ENCODE measurements around the gene TMPRSS13.

The TMPRSS13 gene

DNA sequence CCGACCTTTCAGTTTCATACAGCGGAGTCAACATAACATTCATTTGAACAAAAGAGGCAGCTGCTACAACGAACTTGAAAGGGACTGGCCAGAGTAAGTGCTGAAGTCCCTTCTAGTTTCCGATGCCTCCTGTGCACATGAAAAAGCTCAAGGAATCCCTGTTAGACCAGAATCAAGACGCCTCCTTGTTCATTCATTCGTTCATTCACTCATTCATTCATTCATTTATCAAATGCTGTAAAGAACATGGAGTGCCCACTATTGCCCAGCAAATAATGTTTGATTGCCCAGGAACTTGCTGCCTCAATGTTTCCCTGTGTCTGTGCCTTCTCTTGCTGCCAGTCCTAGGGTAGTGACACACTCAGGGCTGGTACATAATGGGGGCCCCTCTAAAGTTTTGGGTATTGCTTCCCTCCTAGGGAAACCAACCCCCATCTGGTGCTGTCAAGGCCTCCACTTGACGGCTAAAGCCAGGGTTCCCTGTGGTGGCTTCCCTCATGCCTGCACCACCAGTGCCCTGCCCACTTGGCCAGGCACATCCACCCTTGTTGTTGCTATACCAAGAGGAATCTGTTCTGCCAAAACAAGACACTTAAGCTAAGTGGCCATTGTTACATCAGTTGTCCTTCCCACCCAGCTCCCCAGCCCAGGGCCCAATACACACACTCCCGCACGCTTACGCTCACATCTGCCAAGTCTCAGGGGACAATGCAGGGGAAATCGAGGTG, 3.8 kb downstream of the TMPRSS13 start:
- peaks cover 4% of the 10 kb centered on the region for H3K27me3 ChIP-seq (ENCODE audit: control insufficient read depth, insufficient read depth, low read length)
- H3K9ac ChIP-seq (ENCODE audit: low read depth, low read length): no peak overlapping the region
- no peaks in the 10 kb centered on the region for H3K36me3 ChIP-seq (ENCODE audit: control insufficient read depth, insufficient read depth, low read length)
- H3K4me1 ChIP-seq (ENCODE audit: control insufficient read depth, insufficient read depth, low read length): no peaks in the 10 kb centered on the region
- H3K4me3 ChIP-seq (ENCODE audit: low read depth, low read length): no peak overlapping the region
- no peaks in the 10 kb centered on the region for H3K9me3 ChIP-seq (ENCODE audit: control insufficient read depth, insufficient read depth, low read length)

DNA sequence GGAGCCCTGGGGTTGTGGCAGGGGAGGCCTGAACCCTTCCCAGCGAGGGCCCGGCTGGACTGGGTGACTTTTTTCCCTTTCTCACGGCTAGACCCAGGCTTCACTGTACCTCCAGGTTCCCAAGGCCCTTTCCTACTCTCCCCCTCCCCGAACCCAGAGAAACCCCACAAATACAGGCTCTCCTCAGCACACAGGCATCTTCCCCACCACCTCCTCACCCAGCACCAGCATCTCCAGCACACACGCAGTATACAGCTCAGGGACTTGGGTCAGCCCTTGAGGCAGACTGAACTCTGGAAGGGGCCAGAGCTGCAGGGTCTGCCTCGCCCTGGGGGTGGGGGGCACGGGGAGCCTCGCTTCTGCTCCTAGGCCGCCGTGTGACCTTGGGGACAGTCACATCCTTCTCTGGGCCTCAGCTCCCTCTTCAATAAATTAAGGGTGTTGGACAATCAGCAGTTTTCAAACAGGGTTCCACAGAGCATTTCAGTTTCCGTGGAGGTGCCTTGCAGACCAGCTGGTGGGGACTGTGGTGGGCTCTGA, 4.5 kb downstream of the TMPRSS13 start:
- H3K27me3 ChIP-seq (ENCODE audit: control insufficient read depth, insufficient read depth, low read length): peaks cover 4% of the 10 kb centered on the region
- H3K9me3 ChIP-seq (ENCODE audit: control insufficient read depth, insufficient read depth, low read length): no peaks in the 10 kb centered on the region
- no peak overlapping the region for H3K9ac ChIP-seq (ENCODE audit: low read depth, low read length)
- no peak overlapping the region for H3K4me3 ChIP-seq (ENCODE audit: low read depth, low read length)
- H3K36me3 ChIP-seq (ENCODE audit: control insufficient read depth, insufficient read depth, low read length): no peaks in the 10 kb centered on the region
- no peaks in the 10 kb centered on the region for H3K4me1 ChIP-seq (ENCODE audit: control insufficient read depth, insufficient read depth, low read length)

DNA sequence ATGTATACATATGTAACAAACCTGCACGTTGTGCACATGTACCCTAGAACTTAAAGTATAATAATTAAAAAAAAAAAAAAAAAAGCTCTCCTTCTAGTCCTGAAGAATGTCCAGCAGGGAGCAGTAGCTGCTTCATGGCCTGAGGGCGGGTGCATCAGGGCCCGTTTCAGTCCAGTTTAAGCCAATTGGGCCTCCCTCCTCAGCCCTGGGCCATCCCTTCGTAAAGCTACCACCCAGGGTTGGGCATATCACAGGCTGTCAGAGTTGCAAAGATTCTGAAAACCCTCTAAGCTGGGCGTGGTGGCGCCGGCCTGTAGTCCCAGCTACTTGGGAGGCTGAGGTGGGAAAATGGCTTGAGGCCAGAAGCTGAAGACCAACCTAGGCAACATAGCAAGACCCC, 5.4 kb downstream of the TMPRSS13 start:
- Histone ChIP-seq H3K4me1 (ENCODE audit: control insufficient read depth, insufficient read depth, low read length) (no peaks in the 10 kb centered on the region), H3K36me3 (ENCODE audit: control insufficient read depth, insufficient read depth, low read length) (no peaks in the 10 kb centered on the region), H3K4me3 (ENCODE audit: low read depth, low read length) (no peak overlapping the region), H3K9me3 (ENCODE audit: control insufficient read depth, insufficient read depth, low read length) (no peaks in the 10 kb centered on the region), H3K27me3 (ENCODE audit: control insufficient read depth, insufficient read depth, low read length) (peaks cover 2% of the 10 kb centered on the region), H3K9ac (ENCODE audit: low read depth, low read length) (no peak overlapping the region)

DNA sequence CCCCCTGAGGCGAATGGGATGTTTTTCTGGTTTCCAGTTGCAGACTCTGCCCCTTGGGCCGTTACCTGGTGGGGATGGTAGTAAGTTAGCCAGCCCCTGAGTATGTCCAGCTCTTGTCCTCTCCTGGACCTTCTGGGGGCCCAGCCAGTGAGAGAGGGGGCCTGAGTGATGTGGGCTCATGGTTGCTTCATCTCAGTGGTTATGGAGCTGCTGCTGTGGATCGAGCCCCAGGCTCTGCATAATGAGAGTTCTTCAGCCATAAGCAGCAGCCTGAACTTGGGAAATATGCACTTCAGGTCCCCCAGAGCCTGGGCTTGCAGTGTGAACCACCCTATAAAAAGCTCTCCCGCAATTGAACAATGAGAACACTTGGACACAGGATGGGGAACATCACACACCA, 5.9 kb downstream of the TMPRSS13 start:
- Histone ChIP-seq H3K9me3 (ENCODE audit: control insufficient read depth, insufficient read depth, low read length) (no peaks in the 10 kb centered on the region), H3K4me1 (ENCODE audit: control insufficient read depth, insufficient read depth, low read length) (no peaks in the 10 kb centered on the region), H3K27me3 (ENCODE audit: control insufficient read depth, insufficient read depth, low read length) (no peaks in the 10 kb centered on the region), H3K4me3 (ENCODE audit: low read depth, low read length) (no peak overlapping the region), H3K9ac (ENCODE audit: low read depth, low read length) (no peak overlapping the region), H3K36me3 (ENCODE audit: control insufficient read depth, insufficient read depth, low read length) (no peaks in the 10 kb centered on the region)

DNA sequence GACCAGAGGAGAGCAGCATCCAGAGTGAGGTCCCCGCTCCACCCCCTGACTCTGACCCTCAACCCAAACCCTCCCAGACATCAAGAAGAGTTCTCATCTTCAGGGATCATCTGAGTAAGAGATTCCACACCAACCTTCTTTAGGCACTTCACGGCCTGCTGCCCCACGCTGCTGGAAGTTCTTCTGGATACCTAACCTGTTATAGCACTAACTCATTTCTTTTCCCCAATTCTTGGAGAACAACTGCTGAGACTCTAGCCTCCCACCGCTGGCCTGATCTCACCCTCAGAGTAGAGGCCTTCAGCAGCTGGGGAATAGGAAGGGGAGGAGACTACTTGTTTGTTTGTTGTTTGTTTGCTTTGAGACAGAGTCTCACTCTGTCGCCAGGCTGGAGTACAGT, 7.3 kb downstream of the TMPRSS13 start:
- Histone ChIP-seq H3K4me3 (ENCODE audit: low read depth, low read length) (no peak overlapping the region), H3K4me1 (ENCODE audit: control insufficient read depth, insufficient read depth, low read length) (no peaks in the 10 kb centered on the region), H3K9me3 (ENCODE audit: control insufficient read depth, insufficient read depth, low read length) (no peaks in the 10 kb centered on the region), H3K9ac (ENCODE audit: low read depth, low read length) (no peak overlapping the region), H3K27me3 (ENCODE audit: control insufficient read depth, insufficient read depth, low read length) (no peaks in the 10 kb centered on the region), H3K36me3 (ENCODE audit: control insufficient read depth, insufficient read depth, low read length) (no peaks in the 10 kb centered on the region)

DNA sequence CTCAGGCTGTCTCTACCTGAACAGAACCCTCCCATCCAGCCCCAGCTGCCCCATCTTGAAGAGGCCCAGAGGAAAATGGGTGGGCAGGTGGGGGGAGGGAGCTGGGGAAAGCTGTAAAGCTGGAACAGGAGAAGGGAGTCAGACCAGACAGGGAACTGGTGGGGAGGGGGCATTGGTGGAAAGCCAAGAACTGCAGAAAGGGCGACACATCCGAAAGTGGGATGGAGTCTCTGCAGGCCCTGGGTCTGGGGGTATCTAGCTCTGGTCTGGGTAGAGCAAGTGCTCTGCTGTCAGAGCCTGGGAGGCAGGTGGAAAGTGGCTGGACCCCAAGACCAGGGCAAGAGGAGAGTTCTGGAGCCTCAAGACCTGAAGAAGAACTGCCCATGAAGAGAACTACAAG, 7.7 kb downstream of the TMPRSS13 start:
- no peaks in the 10 kb centered on the region for H3K36me3 ChIP-seq (ENCODE audit: control insufficient read depth, insufficient read depth, low read length)
- no peak overlapping the region for H3K4me3 ChIP-seq (ENCODE audit: low read depth, low read length)
- no peaks in the 10 kb centered on the region for H3K9me3 ChIP-seq (ENCODE audit: control insufficient read depth, insufficient read depth, low read length)
- H3K9ac ChIP-seq (ENCODE audit: low read depth, low read length): no peak overlapping the region
- no peaks in the 10 kb centered on the region for H3K4me1 ChIP-seq (ENCODE audit: control insufficient read depth, insufficient read depth, low read length)
- no peaks in the 10 kb centered on the region for H3K27me3 ChIP-seq (ENCODE audit: control insufficient read depth, insufficient read depth, low read length)

DNA sequence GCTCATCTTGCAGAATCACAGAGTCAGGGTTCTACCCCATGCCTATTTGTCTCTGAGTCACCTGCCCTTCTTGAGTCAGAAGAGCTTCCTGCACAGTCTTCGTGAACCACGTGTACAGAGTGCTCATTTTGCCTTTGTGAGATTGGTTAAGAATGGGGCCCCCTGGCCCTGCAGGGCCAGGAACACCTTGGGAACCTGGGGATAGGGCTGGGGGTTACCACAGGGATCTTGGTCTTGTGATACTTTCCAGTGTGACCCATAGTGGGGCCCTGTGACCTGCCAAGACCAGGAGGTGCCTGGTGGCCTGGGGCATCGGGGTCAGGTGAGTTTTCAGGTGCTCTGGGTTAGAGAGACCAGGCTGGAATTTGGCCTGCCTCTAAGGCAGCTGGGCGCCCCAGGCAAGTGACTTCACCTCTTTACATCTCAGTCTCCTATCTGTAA, 9.4 kb downstream of the TMPRSS13 start:
- Histone ChIP-seq H3K4me1 (ENCODE audit: control insufficient read depth, insufficient read depth, low read length) (no peaks in the 10 kb centered on the region), H3K9me3 (ENCODE audit: control insufficient read depth, insufficient read depth, low read length) (no peaks in the 10 kb centered on the region), H3K9ac (ENCODE audit: low read depth, low read length) (no peak overlapping the region), H3K27me3 (ENCODE audit: control insufficient read depth, insufficient read depth, low read length) (no peaks in the 10 kb centered on the region), H3K36me3 (ENCODE audit: control insufficient read depth, insufficient read depth, low read length) (no peaks in the 10 kb centered on the region), H3K4me3 (ENCODE audit: low read depth, low read length) (no peak overlapping the region)

DNA sequence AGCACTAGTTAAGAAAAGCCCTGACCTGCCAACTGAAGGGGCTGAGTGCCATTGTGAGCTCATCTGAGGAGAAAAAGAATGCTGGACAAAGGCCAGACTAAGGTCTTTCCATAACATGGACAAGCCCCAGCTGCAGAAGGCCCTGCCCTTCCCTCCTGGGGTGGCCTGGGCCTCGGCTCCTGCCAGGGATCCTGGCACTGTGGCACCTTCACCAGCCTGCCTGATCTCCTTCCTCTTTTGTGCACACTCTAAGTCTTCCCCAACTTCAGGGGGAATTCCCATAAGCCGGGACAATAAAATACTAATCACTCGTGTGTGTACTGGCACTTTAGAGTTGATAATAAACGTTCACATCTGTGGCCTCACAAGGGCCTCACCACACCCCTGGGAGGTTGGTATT, 9.9 kb downstream of the TMPRSS13 start:
- no peaks in the 10 kb centered on the region for H3K36me3 ChIP-seq (ENCODE audit: control insufficient read depth, insufficient read depth, low read length)
- no peak overlapping the region for H3K9ac ChIP-seq (ENCODE audit: low read depth, low read length)

DNA sequence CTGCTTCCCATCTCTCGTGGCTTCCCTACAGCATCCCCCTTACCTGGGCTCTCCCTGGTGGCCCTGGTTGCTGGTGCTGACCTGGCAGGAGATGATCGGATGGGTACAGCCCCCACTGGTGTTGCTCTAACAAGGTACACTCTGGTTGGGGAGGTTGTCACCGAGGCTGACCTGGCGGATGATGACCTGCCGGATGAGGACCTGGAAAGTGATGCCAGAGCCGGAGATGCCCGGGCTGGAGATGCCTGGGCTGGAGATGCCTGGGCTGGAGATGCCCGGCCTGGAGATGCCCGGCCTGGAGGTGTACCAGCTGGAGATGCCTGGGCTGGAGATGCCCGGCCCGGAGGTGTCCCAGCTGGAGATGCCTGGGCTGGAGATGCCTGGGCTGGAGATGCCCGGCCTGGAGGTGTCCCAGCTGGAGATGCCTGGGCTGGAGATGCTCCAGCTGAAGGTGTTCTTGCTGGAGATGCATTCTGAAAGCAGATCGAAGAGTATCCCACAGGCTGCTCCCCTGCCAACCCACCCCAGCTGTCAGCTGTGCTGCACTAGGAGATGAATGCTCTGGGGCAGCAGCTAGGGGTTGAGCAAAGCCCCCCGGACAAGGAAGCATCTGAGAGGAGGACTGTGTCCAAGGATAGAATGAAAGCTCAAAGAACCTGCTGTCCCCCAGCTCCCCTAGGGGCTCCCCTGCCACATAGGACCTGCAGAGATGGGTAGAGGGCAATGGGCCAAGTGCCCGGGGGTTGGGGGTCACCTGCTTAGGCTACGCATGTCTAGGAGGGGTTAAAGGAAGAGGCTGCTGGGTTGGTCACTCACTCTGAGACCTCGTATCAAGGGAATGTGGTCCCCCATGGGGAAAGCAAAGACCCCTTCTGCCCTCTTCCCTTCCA, 10.6 kb downstream of the TMPRSS13 start:
- Histone ChIP-seq H3K27me3 (ENCODE audit: control insufficient read depth, insufficient read depth, low read length) (no peaks in the 10 kb centered on the region), H3K9ac (ENCODE audit: low read depth, low read length) (no peak overlapping the region), H3K4me3 (ENCODE audit: low read depth, low read length) (no peak overlapping the region), H3K4me1 (ENCODE audit: control insufficient read depth, insufficient read depth, low read length) (no peaks in the 10 kb centered on the region), H3K9me3 (ENCODE audit: control insufficient read depth, insufficient read depth, low read length) (no peaks in the 10 kb centered on the region), H3K36me3 (ENCODE audit: control insufficient read depth, insufficient read depth, low read length) (no peaks in the 10 kb centered on the region)

More for the DNA sequence above, 9.9 kb downstream of the TMPRSS13 start:
- H3K4me3 ChIP-seq (ENCODE audit: low read depth, low read length): no peak overlapping the region
- H3K4me1 ChIP-seq (ENCODE audit: control insufficient read depth, insufficient read depth, low read length): no peaks in the 10 kb centered on the region
- no peaks in the 10 kb centered on the region for H3K27me3 ChIP-seq (ENCODE audit: control insufficient read depth, insufficient read depth, low read length)
- no peaks in the 10 kb centered on the region for H3K9me3 ChIP-seq (ENCODE audit: control insufficient read depth, insufficient read depth, low read length)

DNA sequence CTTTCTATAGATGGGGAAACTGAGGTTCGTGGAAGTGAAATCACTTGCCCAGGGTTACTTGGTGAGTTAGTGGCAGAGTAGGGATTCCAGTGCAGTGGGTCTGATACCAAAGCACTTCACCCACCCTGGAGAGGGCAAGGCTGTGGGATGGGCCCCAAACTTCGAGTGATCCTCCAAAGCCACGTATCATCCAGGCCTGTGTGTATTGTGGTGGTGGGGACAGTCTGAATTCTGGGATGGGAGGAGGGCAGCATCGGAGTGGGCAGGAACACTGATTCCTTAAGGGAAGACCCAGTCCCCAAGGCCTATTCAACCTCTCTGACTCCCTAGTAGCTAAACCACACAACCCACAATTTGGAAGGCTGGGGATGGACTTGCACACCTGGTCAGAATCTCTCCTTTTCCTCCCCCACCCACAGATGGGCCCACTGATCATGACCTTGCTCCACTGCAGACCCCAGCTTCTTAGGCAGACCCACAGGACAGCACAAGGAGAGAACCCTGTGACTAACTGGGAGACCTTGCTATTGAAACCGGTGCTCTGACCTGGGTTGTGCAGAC, 11.5 kb downstream of the TMPRSS13 start:
- Histone ChIP-seq H3K27me3 (ENCODE audit: control insufficient read depth, insufficient read depth, low read length) (no peaks in the 10 kb centered on the region), H3K4me1 (ENCODE audit: control insufficient read depth, insufficient read depth, low read length) (no peaks in the 10 kb centered on the region), H3K36me3 (ENCODE audit: control insufficient read depth, insufficient read depth, low read length) (no peaks in the 10 kb centered on the region), H3K9ac (ENCODE audit: low read depth, low read length) (no peak overlapping the region), H3K9me3 (ENCODE audit: control insufficient read depth, insufficient read depth, low read length) (no peaks in the 10 kb centered on the region), H3K4me3 (ENCODE audit: low read depth, low read length) (no peak overlapping the region)

DNA sequence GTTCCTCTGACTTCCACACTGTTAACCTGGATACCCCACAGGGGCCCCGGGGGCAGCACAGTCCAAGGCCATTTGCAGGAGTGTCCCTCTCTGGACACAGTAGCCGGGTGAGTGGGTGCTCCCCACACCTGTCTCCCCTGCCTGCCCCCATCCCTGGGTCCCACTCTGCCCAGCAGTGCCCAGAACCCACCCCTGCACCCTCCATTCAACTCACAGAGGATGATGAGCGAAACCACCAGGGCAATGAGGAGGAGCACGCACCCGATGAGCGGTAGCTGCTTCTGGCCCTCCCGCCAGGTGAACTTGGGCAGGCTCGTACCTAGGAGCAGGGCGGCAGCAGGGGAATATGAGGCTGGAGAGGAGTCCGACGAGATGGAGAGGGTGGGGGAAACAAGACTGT, 12.2 kb downstream of the TMPRSS13 start:
- Histone ChIP-seq H3K9me3 (ENCODE audit: control insufficient read depth, insufficient read depth, low read length) (no peaks in the 10 kb centered on the region), H3K4me1 (ENCODE audit: control insufficient read depth, insufficient read depth, low read length) (no peaks in the 10 kb centered on the region), H3K9ac (ENCODE audit: low read depth, low read length) (no peak overlapping the region), H3K4me3 (ENCODE audit: low read depth, low read length) (no peak overlapping the region), H3K27me3 (ENCODE audit: control insufficient read depth, insufficient read depth, low read length) (no peaks in the 10 kb centered on the region), H3K36me3 (ENCODE audit: control insufficient read depth, insufficient read depth, low read length) (no peaks in the 10 kb centered on the region)
